CD1c-positive myeloid dendritic cell (primary cell): ENCODE results near the gene SUN3.
A peak's percentile ranks its signal among the peaks of the same experiment; 100 is the strongest.

Experiments
- DNase-seq: peaks from one replicate; pipeline ENCODE4 v3.0.0-alpha.2; 2016; ENCODE audit errors: extremely low spot score

The SUN3 gene

GRCh38 chr7:47979145-47979831, 49.6 kb downstream of the SUN3 start, which contains the start of gene HUS1:
Gene HUS1, minus strand, starts transcription at chr7:47979615. Its CDS starts 96 bp downstream, at chr7:47979519.
- peak; percentile 96 for DNase-seq

GRCh38 chr7:47978790-47979144, 50.1 kb downstream of the SUN3 start:
- no peak for DNase-seq

GRCh38 chr7:47973739-47974138, 55.2 kb downstream of the SUN3 start:
- no peak for DNase-seq

GRCh38 chr7:47970761-47971160, 58.1 kb downstream of the SUN3 start:
- peak; percentile 42 for DNase-seq

GRCh38 chr7:47968847-47969774, 59.8 kb downstream of the SUN3 start:
- peak; percentile 60 for DNase-seq

- no peak for DNase-seq
Measured at GRCh38 chr7:47967708-47968107, 61.2 kb downstream of the SUN3 start.

- DNase-seq = no peak
Measured at GRCh38 chr7:47967123-47967522, 61.8 kb downstream of the SUN3 start.

- no peak for DNase-seq
Measured at GRCh38 chr7:47965456-47965855, 63.5 kb downstream of the SUN3 start.

- DNase-seq = no peak
Measured at GRCh38 chr7:47962262-47962661, 66.6 kb downstream of the SUN3 start.

GRCh38 chr7:47957156-47957555, 71.8 kb downstream of the SUN3 start:
- DNase-seq = no peak

GRCh38 chr7:47956220-47956619, 72.7 kb downstream of the SUN3 start:
- no peak for DNase-seq

- no peak for DNase-seq
Measured at GRCh38 chr7:47954231-47954911, 74.5 kb downstream of the SUN3 start.

GRCh38 chr7:47953822-47954221, 75.1 kb downstream of the SUN3 start:
- DNase-seq = no peak

GRCh38 chr7:47952224-47952623, 76.7 kb downstream of the SUN3 start:
- no peak for DNase-seq

- no peak for DNase-seq
Measured at GRCh38 chr7:47951374-47951773, 77.5 kb downstream of the SUN3 start.

- DNase-seq = no peak
Measured at GRCh38 chr7:47950714-47951113, 78.2 kb downstream of the SUN3 start.

- no peak for DNase-seq
Measured at GRCh38 chr7:47949703-47950102, 79.2 kb downstream of the SUN3 start.

- no peak for DNase-seq
Measured at GRCh38 chr7:47948141-47948790, 80.6 kb downstream of the SUN3 start, which contains the start of gene PKD1L1. Gene PKD1L1, minus strand, starts transcription at chr7:47948466. Its CDS starts 26 bp downstream, at chr7:47948440.

GRCh38 chr7:47947355-47947749, 81.6 kb downstream of the SUN3 start:
- DNase-seq = no peak

GRCh38 chr7:47946581-47947354, 82.1 kb downstream of the SUN3 start:
- no peak for DNase-seq
